Prostate gland (tissue), 2 donors: ENCODE results near the gene SDS. TPM values are rescaled to one million over a fixed set of nuclear protein-coding genes. Genes with fewer than 3 reads are reported as not detected.

Experiments used
- DNase-seq: peaks from one replicate; pipeline ENCODE4 v3.0.0-alpha.2; 2019; ENCODE audit warnings: low spot score
- H3K27ac ChIP-seq, 2 donors: fragments of 200-600 bp; sonication (generic); 2 replicates each; pipeline ENCODE4 v1.5.1; 2017 to 2019
- H3K27me3 ChIP-seq: fragments of 200-600 bp; sonication (generic); replicated peaks from 2 replicates; pipeline ENCODE4 v1.5.1; 2019; ENCODE audit not compliant: insufficient read depth
- H3K36me3 ChIP-seq, 2 donors: fragments of 200-600 bp; sonication (generic); 1 replicate in 1 of 2; 2 replicates in 1 of 2; pipeline versions ENCODE4 v1.5.1 to v1.8.1; 2017 to 2019
- H3K4me1 ChIP-seq: fragments of 200-600 bp; sonication (generic); replicated peaks from 2 replicates; pipeline ENCODE4 v1.5.1; 2019
- H3K4me3 ChIP-seq, 2 donors: fragments of 200-600 bp; sonication (generic); 2 replicates each; pipeline ENCODE4 v1.5.1; 2017 to 2019
- H3K9me3 ChIP-seq: fragments of 200-600 bp; sonication (generic); 2 replicates; pipeline ENCODE4 v1.5.1; 2017
- POLR2A ChIP-seq: fragments of 450-650 bp; IDR thresholded peaks from one replicate; pipeline ENCODE4 v1.6.1; 2016; ENCODE audit warnings: antibody characterized with exemption, mild to moderate bottlenecking
- POLR2AphosphoS5 ChIP-seq: sonication (generic); formaldehyde crosslinking; IDR thresholded peaks from one replicate; pipeline ENCODE4 v1.6.1; 2017; ENCODE audit warnings: antibody characterized with exemption
- WGBS: methylation state at CpG from one replicate; pipeline ENCODE4 v1.1.5; 2018; 5-methylcytosine and 5-hydroxymethylcytosine counted together
- intact Hi-C: fragments of 100-400 bp; cut with DNase I; formaldehyde crosslinking; loops from one replicate; pipeline ENCODE4 v1.14.2; 2022
- total RNA-seq, 2 donors: library from RNA; depleted of rRNA; stranded (reverse); fragments of >200 nt; gene quantifications; one replicate each; pipeline ENCODE4 v1.1.0, GENCODE V29; 2016
- TF ChIP-seq, protein P1 (sequence below), 4 experiments: fragments of 200-600 bp in 2 of 4; fragments of 450-650 bp in 2 of 4; sonication (generic) in 2 of 4; IDR thresholded peaks; 1 replicate in 3 of 4; 2 replicates in 1 of 4; pipeline ENCODE4 v1.5.1; 2016 to 2019; ENCODE audit warnings: antibody characterized with exemption in 4 of 4, mild to moderate bottlenecking in 2 of 4, moderate library complexity in 2 of 4

Gene SDS
- total RNA-seq, 2 donors from 2014 or later, result 0.50 to 0.80 TPM

DNA sequence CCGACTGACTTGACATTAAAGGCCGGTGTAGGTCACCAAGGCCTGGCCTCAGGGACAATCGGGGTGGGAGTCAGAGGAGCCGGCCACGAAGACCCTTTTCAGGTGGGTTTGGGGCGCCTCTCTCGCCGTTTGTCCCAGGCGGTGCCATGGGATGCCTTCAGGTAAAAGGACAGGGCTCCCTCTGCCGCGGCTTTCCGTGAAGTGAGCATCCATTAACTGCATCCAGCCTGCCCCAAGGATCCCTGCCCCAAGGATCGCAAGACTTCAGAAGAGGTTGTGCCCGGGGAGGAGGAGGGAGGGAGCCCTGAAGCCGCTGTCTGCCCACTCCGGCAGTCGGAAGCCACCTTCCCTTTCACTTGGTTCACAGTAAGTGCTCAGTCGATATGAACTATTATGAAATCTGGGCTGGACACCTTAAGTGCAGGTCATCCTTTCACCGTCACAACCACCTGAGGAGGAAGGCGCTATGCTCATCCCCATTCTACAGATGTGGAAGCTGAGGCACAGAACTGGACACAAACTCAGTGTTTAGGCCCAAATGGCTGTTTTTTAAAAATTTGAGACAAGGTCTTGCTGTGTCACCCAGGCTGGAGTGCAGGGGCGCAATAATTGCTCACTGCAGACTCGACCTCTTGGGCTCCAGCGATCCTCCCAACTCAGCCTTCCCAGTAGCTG, 964 bp downstream of the SDS start:
- Histone ChIP-seq H3K9me3 (no peaks in the 10 kb centered on the region), H3K27ac (no peak overlapping the region), H3K4me1 (no peaks in the 10 kb centered on the region), H3K4me3 (no peak overlapping the region), H3K36me3 (no peaks in the 10 kb centered on the region), H3K27me3 (no peaks in the 10 kb centered on the region)
- intact Hi-C loops, result no loop called here
- no peak for DNase-seq
- 89% methylated on average over 20 of the region's 23 CpGs for WGBS
- no peak for TF ChIP-seq POLR2AphosphoS5
- TF ChIP-seq, protein P1, sequence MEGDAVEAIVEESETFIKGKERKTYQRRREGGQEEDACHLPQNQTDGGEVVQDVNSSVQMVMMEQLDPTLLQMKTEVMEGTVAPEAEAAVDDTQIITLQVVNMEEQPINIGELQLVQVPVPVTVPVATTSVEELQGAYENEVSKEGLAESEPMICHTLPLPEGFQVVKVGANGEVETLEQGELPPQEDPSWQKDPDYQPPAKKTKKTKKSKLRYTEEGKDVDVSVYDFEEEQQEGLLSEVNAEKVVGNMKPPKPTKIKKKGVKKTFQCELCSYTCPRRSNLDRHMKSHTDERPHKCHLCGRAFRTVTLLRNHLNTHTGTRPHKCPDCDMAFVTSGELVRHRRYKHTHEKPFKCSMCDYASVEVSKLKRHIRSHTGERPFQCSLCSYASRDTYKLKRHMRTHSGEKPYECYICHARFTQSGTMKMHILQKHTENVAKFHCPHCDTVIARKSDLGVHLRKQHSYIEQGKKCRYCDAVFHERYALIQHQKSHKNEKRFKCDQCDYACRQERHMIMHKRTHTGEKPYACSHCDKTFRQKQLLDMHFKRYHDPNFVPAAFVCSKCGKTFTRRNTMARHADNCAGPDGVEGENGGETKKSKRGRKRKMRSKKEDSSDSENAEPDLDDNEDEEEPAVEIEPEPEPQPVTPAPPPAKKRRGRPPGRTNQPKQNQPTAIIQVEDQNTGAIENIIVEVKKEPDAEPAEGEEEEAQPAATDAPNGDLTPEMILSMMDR (IDR thresholded peaks at IDR 0.05), result no peak
- no peak for TF ChIP-seq POLR2A

DNA sequence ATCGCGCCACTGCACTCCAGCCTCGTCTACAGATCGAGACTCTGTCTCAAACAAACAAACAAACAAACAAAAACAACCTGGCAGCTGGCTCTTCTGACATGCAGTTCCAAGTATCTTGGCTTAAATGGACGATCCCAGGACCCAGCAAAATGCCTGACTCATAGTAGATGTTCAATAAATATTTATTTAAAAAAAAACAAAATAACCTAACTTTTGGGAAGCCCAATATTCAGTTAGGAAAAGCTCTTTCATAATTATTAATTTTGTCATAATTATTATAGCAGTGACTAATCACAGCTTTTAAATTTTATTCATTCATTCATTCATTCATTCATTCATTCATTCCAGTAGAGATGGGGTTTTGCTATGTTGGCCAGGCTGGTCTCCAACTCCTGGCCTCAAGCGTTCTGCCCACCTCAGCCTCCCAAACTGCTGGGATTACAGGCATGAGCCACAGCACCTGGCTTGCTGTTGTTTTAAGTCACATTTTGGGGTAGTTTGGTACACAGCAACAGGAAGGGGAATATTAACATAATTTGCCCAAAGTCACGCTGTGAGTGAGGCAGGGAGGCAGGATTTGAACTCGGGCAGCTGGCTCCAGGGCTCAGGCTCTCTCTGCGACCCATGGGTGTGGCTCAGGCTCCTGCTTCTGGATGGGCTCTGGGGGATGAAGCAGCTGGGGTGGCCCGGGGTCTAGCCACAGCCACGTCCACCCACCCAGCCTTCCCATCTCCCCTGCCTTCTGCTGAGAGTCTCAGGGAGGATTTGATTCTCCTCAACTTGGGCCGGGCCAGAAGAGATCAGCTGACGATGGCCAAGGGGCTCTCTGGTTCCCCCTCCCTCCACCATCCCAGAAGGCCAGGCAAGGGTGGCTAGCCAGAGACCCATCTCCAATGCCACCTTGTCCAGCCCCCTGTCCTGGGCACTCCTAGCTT, 2.4 kb downstream of the SDS start:
- H3K4me1 ChIP-seq, result no peaks in the 10 kb centered on the region
- intact Hi-C loops, result no loop called here

DNA sequence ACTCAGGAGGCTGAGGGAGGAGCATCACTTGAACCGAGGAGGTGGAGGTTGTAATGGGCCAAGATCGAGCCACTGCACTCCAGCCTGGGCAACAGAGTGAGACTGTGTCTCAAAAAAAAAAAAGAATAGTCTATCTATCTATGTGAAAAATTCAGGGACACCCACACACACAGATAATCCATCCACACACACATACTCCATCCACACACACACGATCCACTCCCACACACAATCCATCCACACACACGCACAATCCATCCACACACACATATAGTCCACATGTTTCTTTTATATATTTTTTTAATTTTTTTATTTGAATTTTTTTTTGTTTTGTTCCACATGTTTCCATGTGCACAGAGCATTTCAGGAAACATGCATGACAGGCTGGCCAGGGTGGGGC, 3.3 kb downstream of the SDS start:
- no peak for TF ChIP-seq POLR2AphosphoS5
- TF ChIP-seq, protein P1 (IDR thresholded peaks at IDR 0.05), result no peak
- no peak for TF ChIP-seq POLR2A
- no peaks in the 10 kb centered on the region for H3K4me1 ChIP-seq
- no peak overlapping the region for H3K4me3 ChIP-seq
- 80% methylated on average over 4 of the region's 4 CpGs for WGBS
- no peak overlapping the region for H3K27ac ChIP-seq
- H3K36me3 ChIP-seq, result no peaks in the 10 kb centered on the region
- H3K27me3 ChIP-seq, result no peaks in the 10 kb centered on the region
- no peaks in the 10 kb centered on the region for H3K9me3 ChIP-seq
- intact Hi-C loops, result no loop called here
- DNase-seq, result no peak

More for the DNA sequence above, 2.4 kb downstream of the SDS start:
- WGBS, result 81% methylated on average over 13 of the region's 13 CpGs
- TF ChIP-seq, protein P1 (IDR thresholded peaks at IDR 0.05), result no peak
- TF ChIP-seq POLR2AphosphoS5, result no peak
- no peak for TF ChIP-seq POLR2A
- DNase-seq, result no peak
- H3K27me3 ChIP-seq, result no peaks in the 10 kb centered on the region
- H3K27ac ChIP-seq, result no peak overlapping the region
- no peaks in the 10 kb centered on the region for H3K9me3 ChIP-seq
- H3K36me3 ChIP-seq, result no peaks in the 10 kb centered on the region
- no peak overlapping the region for H3K4me3 ChIP-seq

DNA sequence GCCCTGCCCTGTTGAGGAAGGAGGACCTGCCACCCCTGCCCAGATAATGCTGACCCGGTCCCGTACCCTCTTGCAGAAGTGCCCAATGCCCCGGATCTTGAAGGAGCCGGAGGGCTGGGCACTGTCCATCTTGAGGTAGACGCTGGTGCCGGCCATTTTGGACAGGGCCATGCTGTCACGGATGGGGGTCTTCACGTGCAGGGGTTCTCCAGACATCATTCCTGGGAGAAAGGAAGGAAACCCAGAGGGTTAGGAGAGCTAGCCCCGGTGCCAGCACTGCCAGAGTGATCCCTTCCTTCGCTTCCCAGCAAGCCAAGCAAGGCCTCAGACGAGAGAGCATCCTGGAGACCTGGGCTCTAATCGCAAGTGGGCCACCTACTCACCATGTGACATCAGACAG, 4.2 kb downstream of the SDS start:
- Histone ChIP-seq H3K27ac (no peak overlapping the region), H3K4me3 (no peak overlapping the region), H3K27me3 (no peaks in the 10 kb centered on the region), H3K36me3 (no peaks in the 10 kb centered on the region), H3K9me3 (no peaks in the 10 kb centered on the region), H3K4me1 (no peaks in the 10 kb centered on the region)
- intact Hi-C loops, result no loop called here
- no peak for TF ChIP-seq POLR2AphosphoS5
- TF ChIP-seq, protein P1 (IDR thresholded peaks at IDR 0.05), result no peak
- DNase-seq, result no peak
- 88% methylated on average over 12 of the region's 12 CpGs for WGBS
